Measurements from ENCODE around the gene ARL8B.

- TF ChIP-seq CTCF (IDR thresholded peaks at IDR 0.05; ENCODE audit: poor library complexity, severe bottlenecking) (no peak), EP300 (conservative IDR thresholded peaks at IDR 0.05; ENCODE audit: poor library complexity, severe bottlenecking) (no peak), SMC3 (conservative IDR thresholded peaks at IDR 0.05; ENCODE audit: poor library complexity) (no peak), TAF1 (IDR thresholded peaks at IDR 0.05; ENCODE audit: low read depth) (no peak), POLR2AphosphoS5 (IDR thresholded peaks at IDR 0.05) (no peak), RAD21 (conservative IDR thresholded peaks at IDR 0.05) (no peak), MXI1 (conservative IDR thresholded peaks at IDR 0.05; ENCODE audit: poor library complexity, severe bottlenecking) (no peak), EZH2 (IDR thresholded peaks at IDR 0.05; ENCODE audit: borderline replicate concordance, insufficient read depth, low read length, poor library complexity, severe bottlenecking) (no peak), REST (IDR thresholded peaks at IDR 0.05; ENCODE audit: borderline replicate concordance) (no peak)
These were observed 35.4 kb upstream of the ARL8B start for GRCh38 chr3:5086708-5087107.

All from neural cell (in vitro differentiated cells).